Lower leg skin (tissue), 4 donors: Measurements from ENCODE around the gene MAFG. TPM values are rescaled to one million over a fixed set of nuclear protein-coding genes. Genes with fewer than 3 reads are reported as not detected.

ENCODE experiments used
- DNase-seq, 2 donors: peaks; one replicate each; pipeline ENCODE4 v3.0.0-alpha.2; 2019; ENCODE audit warnings: low spot score in 2 of 2
- H3K4me3 ChIP-seq: fragments of 200-600 bp; sonication (generic); 2 replicates; pipeline ENCODE4 v1.5.1; 2017; ENCODE audit warnings: mild to moderate bottlenecking, low read depth; ENCODE audit not compliant: poor library complexity, severe bottlenecking
- POLR2A ChIP-seq, 2 donors: fragments of 450-650 bp; IDR thresholded peaks; one replicate each; pipeline ENCODE4 v1.6.1; 2016 to 2017; ENCODE audit warnings: antibody characterized with exemption in 2 of 2, mild to moderate bottlenecking in 1 of 2, moderate library complexity in 1 of 2
- WGBS, 2 donors: methylation state at CpG; one replicate each; pipeline ENCODE4 v1.1.5; 2018; 5-methylcytosine and 5-hydroxymethylcytosine counted together
- intact Hi-C: fragments of 100-400 bp; cut with DNase I; formaldehyde crosslinking; loops from one replicate; pipeline ENCODE4 v1.15.0; 2023; ENCODE audit warnings: low total_unique reads
- total RNA-seq, 4 donors: library from RNA; depleted of rRNA; stranded (reverse); fragments of >200 nt; gene quantifications; one replicate each; pipeline ENCODE4 v1.1.0, GENCODE V29; 2016
- TF ChIP-seq, protein P1 (sequence below), 3 donors: fragments of 450-650 bp; IDR thresholded peaks; one replicate each; pipeline ENCODE4 v1.5.1; 2016; ENCODE audit warnings: antibody characterized with exemption in 3 of 3, mild to moderate bottlenecking in 3 of 3, moderate library complexity in 2 of 3

MAFG gene
- total RNA-seq, 4 donors from 2014 or later: 17.4 to 23.2 (median 19.7) TPM

DNA sequence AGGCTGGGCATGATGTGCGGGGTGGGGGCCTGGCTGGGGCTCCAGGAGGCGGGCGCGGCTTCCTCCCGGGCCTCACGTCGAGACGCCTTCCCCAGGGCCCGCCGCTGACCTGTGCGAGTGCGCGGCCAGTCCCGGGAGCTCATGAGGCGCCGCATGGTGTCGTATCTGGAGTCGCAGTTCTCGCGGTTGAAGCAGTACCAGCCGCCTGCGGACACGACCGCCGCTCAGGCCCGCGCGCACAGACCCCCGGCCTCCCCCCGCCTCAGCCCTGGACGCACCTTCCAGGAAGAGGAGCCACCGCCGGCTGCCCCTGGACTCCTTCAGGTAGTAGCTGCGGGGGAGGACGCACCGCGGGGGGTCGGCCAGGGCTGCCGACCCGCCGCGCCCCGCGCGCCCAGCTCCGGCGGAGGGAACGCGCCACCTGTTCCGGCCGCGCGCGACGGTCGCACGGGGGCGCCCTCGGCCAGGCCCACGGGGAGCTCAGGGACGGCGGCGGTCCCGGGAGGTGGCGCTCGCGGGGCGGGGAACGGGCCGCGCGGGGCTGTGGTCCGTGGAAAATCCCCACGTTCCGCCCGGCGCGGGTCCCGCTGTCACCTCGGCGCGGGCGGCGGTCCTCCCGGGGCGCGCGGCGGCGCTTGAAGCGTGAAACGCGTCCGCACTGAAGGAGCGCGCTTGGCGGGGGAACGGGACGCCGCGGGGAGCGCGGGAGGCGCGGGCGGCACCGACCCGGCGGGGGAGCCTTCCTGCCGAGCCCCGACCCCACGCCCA lies 32.0 kb upstream of the MAFG start:
- TF ChIP-seq, protein P1, sequence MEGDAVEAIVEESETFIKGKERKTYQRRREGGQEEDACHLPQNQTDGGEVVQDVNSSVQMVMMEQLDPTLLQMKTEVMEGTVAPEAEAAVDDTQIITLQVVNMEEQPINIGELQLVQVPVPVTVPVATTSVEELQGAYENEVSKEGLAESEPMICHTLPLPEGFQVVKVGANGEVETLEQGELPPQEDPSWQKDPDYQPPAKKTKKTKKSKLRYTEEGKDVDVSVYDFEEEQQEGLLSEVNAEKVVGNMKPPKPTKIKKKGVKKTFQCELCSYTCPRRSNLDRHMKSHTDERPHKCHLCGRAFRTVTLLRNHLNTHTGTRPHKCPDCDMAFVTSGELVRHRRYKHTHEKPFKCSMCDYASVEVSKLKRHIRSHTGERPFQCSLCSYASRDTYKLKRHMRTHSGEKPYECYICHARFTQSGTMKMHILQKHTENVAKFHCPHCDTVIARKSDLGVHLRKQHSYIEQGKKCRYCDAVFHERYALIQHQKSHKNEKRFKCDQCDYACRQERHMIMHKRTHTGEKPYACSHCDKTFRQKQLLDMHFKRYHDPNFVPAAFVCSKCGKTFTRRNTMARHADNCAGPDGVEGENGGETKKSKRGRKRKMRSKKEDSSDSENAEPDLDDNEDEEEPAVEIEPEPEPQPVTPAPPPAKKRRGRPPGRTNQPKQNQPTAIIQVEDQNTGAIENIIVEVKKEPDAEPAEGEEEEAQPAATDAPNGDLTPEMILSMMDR (IDR thresholded peaks at IDR 0.05): no peak
- TF ChIP-seq POLR2A (IDR thresholded peaks at IDR 0.05): no peak
- peak in 1 of 2 donors; percentile 12 for DNase-seq
- 3 to 5% methylated on average over 4 to 79 of the region's 112 CpGs for WGBS, 2 donors
- intact Hi-C loops: no loop called here
- H3K4me3 ChIP-seq: no peak overlapping the region

DNA sequence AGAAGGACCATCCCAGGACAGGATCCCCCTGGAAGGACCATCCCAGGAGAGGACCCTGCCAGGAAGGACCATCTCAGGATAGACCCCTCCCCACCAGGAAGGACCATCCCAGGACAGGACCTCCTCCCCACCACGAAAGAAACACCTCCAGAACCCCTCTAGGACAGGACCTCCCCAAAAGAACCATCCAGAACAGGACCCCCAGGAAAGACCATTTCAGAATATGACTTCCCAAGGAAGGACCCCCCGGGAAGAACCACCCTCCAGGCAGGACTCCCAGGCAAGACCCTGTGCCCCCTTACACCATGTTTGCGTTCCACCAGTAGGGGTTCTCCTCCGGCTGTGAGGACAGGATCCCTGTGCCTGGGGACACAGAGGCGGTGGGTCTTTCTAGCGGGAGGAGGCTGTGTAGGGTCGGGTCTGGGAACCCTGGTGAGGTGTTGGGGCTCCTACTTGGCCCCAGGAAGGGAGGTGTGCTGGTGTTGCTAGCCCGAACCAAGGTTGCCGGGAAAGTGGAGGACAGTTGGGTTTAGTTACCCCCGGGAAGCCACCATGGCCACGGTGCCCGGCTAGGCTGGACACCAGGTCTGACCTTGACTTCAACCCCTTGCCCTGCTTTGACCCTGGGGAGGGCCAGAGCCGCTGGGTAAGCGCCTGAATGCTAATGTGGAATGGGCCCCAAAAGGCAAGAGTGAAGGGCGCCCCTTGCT lies 31.3 kb upstream of the MAFG start:
- DNase-seq: no peak
- 56 to 66% methylated on average over 13 to 15 of the region's 15 CpGs for WGBS, 2 donors
- no peak overlapping the region for H3K4me3 ChIP-seq
- intact Hi-C loops: no loop called here
- TF ChIP-seq, protein P1 (IDR thresholded peaks at IDR 0.05): no peak
- no peak for TF ChIP-seq POLR2A (IDR thresholded peaks at IDR 0.05)

DNA sequence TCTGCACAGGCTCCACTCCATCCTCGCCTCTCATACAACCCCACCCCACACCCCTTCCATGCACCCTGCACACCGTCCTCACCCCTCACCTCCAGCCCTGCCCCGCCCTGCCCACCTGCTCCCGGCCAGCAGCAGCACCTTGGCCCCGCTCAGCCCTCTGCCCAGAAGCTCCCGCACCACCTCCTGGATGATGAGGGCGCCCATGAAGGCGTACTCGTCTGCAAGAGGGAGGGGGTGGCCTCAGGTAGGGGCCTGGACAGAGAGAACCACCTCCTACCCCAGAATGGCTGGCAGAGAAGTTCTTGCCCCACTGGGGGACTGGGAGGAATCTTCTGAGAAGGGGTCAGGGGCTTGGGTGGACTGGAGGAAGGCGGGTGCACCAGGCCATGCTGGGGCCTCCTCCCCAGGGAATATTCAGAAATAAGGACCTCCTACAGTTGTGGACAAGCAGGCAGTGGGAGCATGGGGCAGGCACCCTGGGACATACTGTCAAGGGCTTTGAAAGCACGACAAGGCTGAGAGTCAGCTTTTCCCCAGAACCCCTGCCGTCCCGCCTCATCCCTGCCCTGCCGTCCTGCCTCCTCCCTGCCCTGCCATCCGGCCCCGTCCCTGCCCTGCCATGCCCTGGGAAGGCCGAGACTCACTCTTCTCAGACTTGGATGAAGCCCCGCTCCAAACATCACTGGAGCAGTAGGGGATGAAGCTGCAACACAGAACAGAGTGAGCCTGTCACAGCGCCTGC lies 30.3 kb upstream of the MAFG start:
- no peak for DNase-seq
- 84 to 86% methylated on average over 18 of the region's 19 CpGs for WGBS, 2 donors
- no peak overlapping the region for H3K4me3 ChIP-seq
- intact Hi-C loops: no loop called here
- TF ChIP-seq POLR2A (IDR thresholded peaks at IDR 0.05): no peak

DNA sequence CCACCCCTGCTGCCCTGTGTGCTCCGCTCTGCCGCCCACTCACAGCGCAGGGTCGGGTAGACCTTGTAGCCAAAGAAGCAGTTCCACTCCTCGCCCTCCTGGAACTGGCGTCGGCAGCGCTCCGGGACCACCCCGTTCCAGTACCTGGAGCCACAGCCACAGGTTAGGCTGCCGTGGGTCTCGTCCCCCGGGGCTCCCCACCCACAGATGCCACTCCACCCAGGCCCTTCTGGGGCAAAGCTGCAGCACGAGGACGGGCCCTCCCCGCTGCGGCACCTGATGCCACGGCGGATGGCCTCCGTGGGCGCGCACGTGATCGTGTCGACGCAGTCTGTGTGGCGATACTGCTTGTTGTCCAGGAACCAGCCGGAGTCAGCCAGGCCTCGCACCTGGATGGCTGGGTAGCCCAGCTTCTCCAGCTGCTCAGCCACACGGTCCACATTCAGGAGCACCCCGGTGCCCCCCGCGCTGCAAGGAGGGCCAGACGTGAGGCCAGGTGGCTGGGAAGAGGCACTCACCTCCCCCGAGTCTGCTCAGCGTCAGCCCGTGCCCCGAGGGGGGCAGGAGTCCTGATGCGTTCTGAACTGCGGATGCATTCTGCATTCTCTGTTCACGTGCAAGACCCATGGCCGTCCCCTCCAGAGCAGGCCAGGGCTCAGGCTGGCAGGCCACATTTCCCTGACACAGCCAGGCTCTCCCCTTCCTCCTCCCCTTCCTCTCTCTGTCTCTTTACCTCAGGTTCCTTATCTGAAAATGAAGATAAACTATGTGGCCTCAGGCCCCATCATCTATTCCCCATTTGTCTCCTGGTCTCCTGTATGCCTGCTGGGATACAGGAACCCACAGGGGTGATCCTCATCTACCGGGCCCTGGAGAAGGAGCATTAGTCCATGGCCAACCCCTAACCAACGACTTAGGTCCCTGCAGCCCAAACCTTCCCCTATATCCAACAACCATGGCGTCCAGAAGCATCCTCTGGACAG lies 29.4 kb upstream of the MAFG start:
- intact Hi-C loops: no loop called here
- TF ChIP-seq POLR2A (IDR thresholded peaks at IDR 0.05): no peak
- TF ChIP-seq, protein P1 (IDR thresholded peaks at IDR 0.05): no peak
- WGBS, 2 donors: 84 to 85% methylated on average over 40 to 43 of the region's 45 CpGs
- no peak overlapping the region for H3K4me3 ChIP-seq
- DNase-seq: no peak

DNA sequence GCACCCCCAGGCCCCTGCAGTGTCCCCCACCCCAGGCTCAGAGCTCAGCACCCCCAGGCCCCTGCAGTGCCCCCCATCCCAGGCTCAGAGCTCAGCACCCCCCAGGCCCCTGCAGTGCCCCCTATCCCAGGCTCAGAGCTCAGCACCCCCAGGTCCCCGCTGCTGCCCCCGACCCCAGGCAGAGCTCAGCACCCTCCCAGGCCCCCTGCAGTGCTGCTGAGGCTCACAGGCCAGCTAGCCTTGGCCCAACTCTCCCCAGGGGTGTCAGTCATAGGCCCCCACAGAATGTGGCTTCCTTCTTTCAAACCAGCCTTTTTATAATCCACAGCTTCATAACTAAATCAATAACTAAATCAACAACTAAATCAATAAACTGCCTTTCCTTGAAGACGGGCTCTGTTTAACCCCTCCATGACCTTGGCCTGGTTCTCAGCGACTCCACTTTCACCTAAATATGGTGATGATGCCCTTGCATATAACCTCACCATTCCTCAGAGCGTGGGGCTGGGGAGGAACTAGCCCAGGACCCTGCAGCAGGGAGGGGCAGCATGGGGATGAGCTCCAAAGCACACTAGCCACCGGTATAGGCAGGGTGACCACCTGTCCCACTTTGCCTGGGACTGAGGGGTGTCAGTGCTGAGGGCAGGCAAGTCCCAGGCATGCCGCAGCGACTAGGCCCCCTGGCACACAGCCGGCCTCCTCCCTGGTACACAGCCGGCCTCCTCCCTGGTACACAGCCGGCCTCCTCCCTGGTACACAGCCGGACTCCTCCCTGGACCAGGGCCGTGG lies 28.4 kb upstream of the MAFG start:
- no peak for DNase-seq
- TF ChIP-seq POLR2A (IDR thresholded peaks at IDR 0.05): no peak
- TF ChIP-seq, protein P1 (IDR thresholded peaks at IDR 0.05): no peak
- intact Hi-C loops: no loop called here
- H3K4me3 ChIP-seq: no peak overlapping the region
- 85 to 88% methylated on average over 11 of the region's 13 CpGs for WGBS, 2 donors
